Measurements from ENCODE around the gene OR5K4.
"Not testable (repeated sequence)": the region's sequence is repeated elsewhere in the genome, so short reads cannot be mapped to it uniquely, and the experiment has no call there.

OR5K4 gene

GRCh38 chr3:98371186-98371585 lies 17.5 kb downstream of the OR5K4 start:
- no peak for DNase-seq (ENCODE audit: low spot score)

- DNase-seq (ENCODE audit: low spot score), result no peak
Measured at GRCh38 chr3:98371853-98372252, 18.2 kb downstream of the OR5K4 start.

GRCh38 chr3:98372445-98372844 lies 18.8 kb downstream of the OR5K4 start:
- DNase-seq (ENCODE audit: low spot score), result no peak

- DNase-seq (ENCODE audit: low spot score), result no peak
Measured at GRCh38 chr3:98376631-98377030, 23.0 kb downstream of the OR5K4 start.

GRCh38 chr3:98388147-98388546 lies 34.5 kb downstream of the OR5K4 start:
- DNase-seq (ENCODE audit: low spot score), result no peak

- DNase-seq (ENCODE audit: low spot score), result no peak
Measured at GRCh38 chr3:98390366-98390765, 36.7 kb downstream of the OR5K4 start, which contains the start of gene OR5K3. OR5K3 (plus strand) TSS chr3:98390666; CDS start chr3:98390666, 0 bp downstream.

GRCh38 chr3:98395101-98395500 lies 41.4 kb downstream of the OR5K4 start:
- DNase-seq (ENCODE audit: low spot score), result no peak

- not testable (repeated sequence) for DNase-seq (ENCODE audit: low spot score)
Measured at GRCh38 chr3:98396482-98396881, 42.8 kb downstream of the OR5K4 start.

GRCh38 chr3:98398513-98398912 lies 44.9 kb downstream of the OR5K4 start:
- DNase-seq (ENCODE audit: low spot score), result no peak

GRCh38 chr3:98402507-98402906 lies 48.9 kb downstream of the OR5K4 start:
- no peak for DNase-seq (ENCODE audit: low spot score)

GRCh38 chr3:98404010-98404409 lies 50.4 kb downstream of the OR5K4 start:
- no peak for DNase-seq (ENCODE audit: low spot score)

Data from HuH-7.5 (cell line).